NCI-H69 (cell line): ENCODE measurements around the gene SLC35E1.

Experiments used
- DNase-seq: peaks from one replicate; lab custom pipeline; 2025; lab: John Stamatoyannopoulos, UW

The SLC35E1 gene

GRCh38 chr19:16572332-16573211, at the start of gene SLC35E1:
Gene SLC35E1 (minus strand): TSS chr19:16572415. CDS start chr19:16572364, 51 bp downstream.
- DNase-seq, result peak; percentile 98

DNA sequence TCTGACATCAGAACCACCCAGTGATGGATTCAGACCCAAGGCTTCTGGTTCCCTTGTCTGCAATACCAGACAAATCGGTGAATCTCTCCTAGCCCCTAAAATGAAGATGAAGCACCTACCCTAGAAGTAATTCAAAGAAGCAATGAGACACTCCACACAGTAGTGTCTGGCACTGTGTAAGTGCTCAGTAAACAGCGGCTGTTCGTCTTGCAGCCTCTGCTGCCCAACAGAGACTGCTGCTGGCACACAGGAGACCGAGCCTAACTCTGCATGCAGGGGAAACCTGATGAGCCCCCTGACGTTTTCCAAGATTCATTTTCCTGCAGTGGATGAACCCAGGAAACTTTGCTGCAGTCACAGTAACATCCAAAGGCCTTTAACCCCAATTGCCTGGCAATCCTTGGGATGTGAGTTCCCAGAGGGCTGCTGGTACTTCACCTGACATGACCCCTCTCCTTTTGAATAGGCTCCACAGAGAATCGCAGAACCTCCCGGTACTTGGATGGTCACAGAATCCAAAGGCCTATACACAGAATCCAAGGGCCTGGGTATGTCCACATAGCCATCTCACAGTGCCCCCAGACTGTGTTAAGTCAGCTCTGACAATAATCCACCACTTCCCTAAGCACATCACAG, 49.1 kb upstream of the SLC35E1 start:
- no peak for DNase-seq

DNA sequence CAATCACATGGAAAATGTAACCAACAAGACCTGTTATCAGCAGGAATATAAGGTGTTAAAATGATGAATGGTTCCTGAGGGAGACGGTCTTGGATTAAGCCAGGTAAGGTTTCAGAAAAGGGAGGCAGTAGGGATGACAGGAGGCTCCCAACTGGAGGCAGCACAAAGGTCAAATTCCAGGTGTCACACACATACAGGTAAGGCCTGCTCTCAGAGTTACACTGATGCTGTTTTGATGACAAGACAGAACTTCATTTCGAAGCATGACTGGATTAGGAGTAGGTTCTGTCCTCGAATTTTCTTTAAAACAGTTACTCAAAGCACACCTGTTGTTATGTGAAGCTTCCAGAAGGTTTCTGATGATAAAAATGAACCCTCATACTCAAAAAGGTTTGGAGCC, 48.4 kb upstream of the SLC35E1 start:
- DNase-seq, result peak; percentile 30

- no peak for DNase-seq
Observed at GRCh38 chr19:16620018-16620417, 47.8 kb upstream of the SLC35E1 start.

GRCh38 chr19:16619457-16619856, 47.2 kb upstream of the SLC35E1 start:
- no peak for DNase-seq

DNA sequence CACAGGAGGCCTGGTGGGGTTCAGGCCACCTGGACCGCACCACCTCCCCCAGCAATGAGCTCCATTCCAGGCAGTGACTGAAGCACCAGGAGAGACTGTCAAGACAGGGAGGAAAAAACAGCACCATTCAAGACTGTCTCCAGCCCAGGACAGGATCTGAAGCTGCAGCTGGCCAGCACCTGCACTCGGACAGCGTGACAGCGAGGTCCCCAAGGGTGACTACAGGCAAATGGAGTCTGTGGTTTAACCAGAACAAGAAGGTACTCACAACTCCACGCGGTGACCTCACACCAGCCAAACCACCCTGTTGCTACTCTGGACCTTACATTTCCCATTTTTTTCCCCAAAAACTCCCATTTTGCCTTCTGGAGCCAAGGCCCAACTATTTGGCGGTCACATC, 46.0 kb upstream of the SLC35E1 start:
- DNase-seq, result no peak

GRCh38 chr19:16615808-16616207, 43.6 kb upstream of the SLC35E1 start:
- DNase-seq, result no peak

GRCh38 chr19:16614941-16615340, 42.7 kb upstream of the SLC35E1 start:
- no peak for DNase-seq

DNA sequence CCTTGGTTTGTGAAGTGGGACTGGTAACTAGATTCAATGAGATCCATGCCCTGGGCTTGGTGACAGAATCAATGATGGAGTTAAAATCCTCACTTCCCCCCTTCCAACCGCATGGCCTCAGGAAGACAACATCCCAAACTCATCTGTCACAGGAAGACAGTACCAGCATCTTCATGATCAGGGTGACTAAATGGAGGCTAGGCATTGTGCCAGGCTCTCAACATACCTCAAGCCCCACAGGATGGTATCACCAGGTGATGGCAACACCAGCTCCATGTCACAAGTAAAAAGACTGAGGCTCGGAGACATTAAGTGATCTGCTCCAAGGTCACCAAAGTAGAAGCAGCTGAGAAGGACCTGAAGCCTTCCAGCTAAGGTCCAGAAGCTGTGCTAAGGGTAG, 41.6 kb upstream of the SLC35E1 start:
- DNase-seq, result no peak

DNA sequence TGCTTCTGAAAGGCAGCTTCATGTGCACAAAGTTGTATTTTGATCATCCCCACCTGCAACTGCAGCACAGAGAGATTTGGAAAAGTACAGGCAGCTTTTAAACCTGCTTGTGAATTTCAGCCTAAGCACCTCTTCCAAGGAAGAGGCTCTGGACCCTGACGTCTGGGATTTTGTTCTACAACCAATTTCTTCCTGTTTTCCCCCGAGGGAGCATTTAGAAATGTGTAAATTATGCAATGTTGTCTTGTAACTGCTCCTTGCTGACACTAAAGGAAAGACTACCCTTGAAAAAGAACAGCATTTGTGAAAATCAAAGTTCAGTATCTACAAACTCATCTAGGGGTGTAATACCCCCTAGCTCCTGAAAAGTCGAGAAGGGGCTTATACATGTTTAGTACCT, 40.4 kb upstream of the SLC35E1 start:
- no peak for DNase-seq

DNA sequence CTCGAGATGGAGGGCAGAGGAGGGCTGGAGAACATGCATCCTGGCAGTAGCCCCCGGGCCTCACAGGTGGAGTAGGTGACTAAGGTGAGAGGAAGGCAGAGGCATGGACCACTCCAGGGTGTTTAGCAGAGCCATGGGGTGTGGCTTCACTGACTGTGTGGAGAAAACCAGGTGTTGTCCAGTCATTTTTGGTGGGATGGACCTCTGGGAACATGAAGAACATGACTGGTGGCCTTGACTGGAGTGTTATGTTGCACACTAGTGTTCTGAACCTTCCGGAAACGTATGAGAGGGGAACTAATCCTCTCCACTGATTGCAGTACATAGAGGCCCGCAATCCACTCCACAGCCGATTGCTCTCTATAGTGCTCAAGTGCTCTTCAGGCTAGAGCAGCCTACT, 38.9 kb upstream of the SLC35E1 start:
- DNase-seq, result no peak

DNA sequence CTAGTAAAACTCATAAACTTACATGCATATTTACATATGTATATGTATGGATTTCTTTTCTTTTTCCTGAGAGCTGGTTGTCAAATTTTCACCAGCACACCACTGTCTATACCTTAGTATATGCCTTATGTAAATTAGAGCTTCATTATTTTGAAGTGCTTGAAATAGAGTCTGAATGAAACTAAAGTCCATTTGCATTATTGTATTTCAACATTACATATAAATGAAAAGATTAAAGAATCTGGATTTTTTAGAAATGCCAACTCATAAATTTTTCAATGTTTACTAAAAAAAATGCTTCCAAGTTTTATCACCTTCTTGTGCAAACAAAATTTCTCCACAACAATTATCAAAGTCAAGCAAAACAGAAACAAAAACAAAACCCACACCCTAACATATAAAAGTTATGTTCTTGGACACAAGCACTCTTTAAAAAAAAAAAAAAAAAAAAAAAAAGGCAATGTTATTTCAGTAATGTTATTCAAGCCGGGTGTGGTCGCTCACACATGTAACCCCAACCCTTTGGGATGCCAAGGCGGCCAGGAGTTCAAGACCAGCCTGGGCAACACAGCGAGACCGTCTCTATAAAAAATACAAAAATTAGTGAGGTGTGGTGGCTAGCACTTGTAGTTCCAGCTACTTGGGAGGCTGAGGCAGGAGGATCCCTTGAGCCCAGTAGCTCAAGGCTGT, 37.4 kb upstream of the SLC35E1 start:
- no peak for DNase-seq

DNA sequence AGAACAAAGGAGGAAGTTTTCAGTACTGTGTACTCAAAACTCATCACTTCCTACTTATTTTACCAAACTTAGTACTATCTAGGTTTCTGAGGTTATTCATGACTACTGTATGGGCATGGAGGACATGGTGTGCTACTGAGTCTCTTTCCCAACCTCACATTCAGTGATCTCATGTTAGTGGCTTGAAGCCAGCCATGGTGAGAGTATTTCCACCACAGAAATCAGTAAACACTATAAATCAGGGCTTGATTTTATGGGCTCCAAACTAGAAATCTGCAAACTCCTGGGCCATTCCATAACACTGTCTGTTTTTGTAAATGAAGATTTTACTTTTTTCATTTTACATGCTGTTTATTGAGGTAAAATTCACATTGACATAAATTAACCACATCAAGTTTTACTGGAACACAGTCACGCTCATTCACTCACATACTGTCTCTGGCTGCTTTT, 36.1 kb upstream of the SLC35E1 start:
- no peak for DNase-seq

DNA sequence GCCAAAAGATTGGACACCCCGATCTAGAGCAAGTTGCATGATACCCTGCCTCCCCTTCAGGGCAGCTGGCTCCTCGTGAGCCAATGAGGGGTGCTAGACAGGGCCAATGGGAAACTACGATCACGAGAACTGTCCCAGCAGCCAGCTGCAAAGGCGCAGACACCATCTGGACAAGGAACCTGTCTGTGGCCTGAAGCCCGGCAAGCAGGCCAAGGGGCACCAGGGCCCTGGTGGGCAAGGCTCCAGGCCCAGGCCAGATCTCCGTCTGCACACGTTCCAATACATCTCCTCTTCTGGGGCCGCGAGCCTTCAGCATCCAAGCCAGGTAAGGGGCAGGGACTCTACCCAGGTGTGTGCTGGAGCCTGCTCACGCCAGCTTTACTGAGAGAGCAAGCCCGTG, 35.6 kb upstream of the SLC35E1 start:
- DNase-seq, result no peak

GRCh38 chr19:16605553-16605994, 33.4 kb upstream of the SLC35E1 start:
- DNase-seq, result peak; percentile 60

DNA sequence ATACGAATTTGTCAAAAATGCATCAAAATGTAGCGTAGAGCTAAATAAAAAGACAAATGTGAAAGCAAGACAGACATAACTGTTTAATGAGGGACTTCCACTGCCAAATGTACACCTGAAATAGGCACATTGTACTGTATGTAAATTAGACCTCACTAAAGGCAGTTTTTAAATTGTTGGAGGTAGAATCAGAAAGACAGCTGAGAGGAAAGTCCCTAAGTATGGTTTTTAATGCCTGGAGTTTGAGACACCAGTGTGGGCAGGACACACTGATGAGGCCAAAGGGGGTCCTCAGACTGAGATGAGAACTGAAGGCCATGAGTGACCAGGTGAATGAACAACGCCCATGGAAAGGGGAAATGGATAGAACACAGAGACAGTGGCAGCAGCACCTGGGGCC, 32.9 kb upstream of the SLC35E1 start:
- no peak for DNase-seq

DNA sequence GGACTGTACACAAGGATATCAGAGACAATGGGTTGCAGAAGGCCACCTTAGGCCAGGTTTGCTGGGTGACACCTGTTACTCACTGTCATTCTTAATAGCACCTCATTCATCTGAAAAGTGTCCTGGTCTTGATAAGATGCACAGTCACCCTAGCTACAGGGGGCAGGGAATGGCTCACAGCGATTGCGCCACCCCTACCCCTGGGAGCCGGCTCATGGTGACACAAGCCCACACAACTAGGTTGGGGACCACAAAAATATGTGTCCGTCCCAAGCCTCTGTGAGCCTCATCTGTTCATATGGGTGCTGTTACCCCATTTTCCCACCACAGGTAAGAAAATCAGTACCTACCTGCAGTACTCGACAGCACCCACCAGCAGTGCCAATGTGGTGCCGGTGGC, 32.4 kb upstream of the SLC35E1 start:
- no peak for DNase-seq

- no peak for DNase-seq
Observed at GRCh38 chr19:16603090-16603489, 30.9 kb upstream of the SLC35E1 start.

DNA sequence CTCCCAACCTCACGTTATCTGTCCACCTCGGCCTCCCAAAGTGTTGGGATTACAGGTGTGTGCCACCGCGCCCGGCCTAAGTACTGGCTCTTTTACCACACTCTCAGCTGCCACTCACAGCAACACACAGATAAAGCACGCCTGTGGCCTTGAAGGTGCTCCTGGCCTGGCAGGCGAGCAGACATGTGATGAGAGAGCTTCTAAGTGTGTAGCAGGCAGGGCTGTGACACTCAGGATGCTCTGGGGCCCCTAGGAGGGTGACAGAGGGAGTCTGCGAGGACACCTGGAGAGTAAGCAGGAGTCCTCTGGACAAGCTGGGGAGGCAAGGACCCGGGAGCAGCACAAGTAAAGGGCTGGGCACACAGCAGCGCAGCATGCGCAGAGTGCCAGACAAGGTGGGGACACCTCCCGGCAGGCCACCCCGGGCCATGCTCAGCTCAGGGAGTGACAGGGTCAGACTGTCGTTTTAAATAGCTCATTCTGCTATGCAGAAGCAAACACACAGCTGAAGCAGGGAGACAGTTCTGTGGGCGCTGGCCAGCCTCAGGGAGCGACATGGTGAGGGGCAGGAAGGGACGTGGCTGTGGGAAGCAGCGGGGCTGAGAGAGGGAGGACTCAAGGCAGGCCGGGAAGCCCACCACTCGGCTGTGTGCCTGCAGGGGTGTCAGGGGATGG, 29.3 kb upstream of the SLC35E1 start:
- no peak for DNase-seq

- no peak for DNase-seq
Observed at GRCh38 chr19:16600824-16601223, 28.6 kb upstream of the SLC35E1 start.

DNA sequence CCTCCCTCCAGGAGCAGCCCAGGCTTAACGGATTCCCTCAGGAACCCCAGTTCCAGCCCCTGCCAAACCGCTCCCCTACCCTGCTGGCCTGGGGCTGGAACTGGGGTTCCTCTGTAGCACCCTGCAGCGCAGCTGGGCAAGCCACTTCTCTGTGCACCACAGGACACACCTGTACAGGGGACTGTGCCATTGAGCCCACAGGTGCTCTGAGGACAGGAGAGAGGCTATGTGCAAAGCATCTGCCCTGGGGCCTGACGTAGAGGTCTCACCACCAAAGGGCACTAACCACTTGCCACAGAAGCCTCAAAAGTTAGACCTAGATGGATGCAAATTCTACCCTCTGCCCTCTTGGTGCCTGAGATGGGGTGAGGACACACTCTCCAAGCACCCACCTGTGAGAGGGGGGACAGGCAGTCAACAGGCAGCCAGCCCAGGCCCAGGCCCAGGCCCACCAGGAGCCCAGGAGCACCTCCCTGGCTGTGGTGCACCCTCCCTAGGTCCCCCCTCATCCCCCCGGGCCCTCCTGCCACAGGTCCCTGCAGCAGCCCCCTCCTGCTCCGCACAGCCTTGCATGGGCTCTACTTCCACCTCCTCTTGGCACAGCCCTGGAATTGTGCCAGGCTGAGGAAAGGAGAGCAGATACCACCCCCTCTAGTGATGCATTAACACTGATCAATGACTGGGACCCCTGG, 27.6 kb upstream of the SLC35E1 start:
- peak; percentile 10 for DNase-seq

GRCh38 chr19:16598848-16599247, 26.6 kb upstream of the SLC35E1 start:
- DNase-seq, result no peak
